Measurements from ENCODE around the gene RFPL3.

RFPL3 gene

GRCh38 chr22:32395107-32395506 lies 37.4 kb downstream of the RFPL3 start:
- TF ChIP-seq CTCF (IDR thresholded peaks at IDR 0.05; ENCODE audit: low read depth, low read length, missing control alignments): no peak
- H3K4me3 ChIP-seq (ENCODE audit: low read depth, low read length): no peak overlapping the region
- no peak for DNase-seq (ENCODE audit: low read depth)

- no peak for DNase-seq (ENCODE audit: low read depth)
These were observed 38.6 kb downstream of the RFPL3 start for GRCh38 chr22:32396255-32396654.

GRCh38 chr22:32396746-32397145 lies 39.1 kb downstream of the RFPL3 start:
- DNase-seq (ENCODE audit: low read depth): no peak
- no peak for TF ChIP-seq CTCF (IDR thresholded peaks at IDR 0.05; ENCODE audit: low read depth, low read length, missing control alignments)
- H3K4me3 ChIP-seq (ENCODE audit: low read depth, low read length): no peak overlapping the region

More at GRCh38 chr22:32396255-32396654, 38.6 kb downstream of the RFPL3 start:
- H3K4me3 ChIP-seq (ENCODE audit: low read depth, low read length): no peak overlapping the region
- no peak for TF ChIP-seq CTCF (IDR thresholded peaks at IDR 0.05; ENCODE audit: low read depth, low read length, missing control alignments)

- DNase-seq (ENCODE audit: low read depth): no peak
- TF ChIP-seq CTCF (IDR thresholded peaks at IDR 0.05; ENCODE audit: low read depth, low read length, missing control alignments): no peak
- H3K4me3 ChIP-seq (ENCODE audit: low read depth, low read length): no peak overlapping the region
These were observed 43.8 kb downstream of the RFPL3 start for GRCh38 chr22:32401486-32401885.

GRCh38 chr22:32404021-32404420 lies 46.4 kb downstream of the RFPL3 start:
- no peak for TF ChIP-seq CTCF (IDR thresholded peaks at IDR 0.05; ENCODE audit: low read depth, low read length, missing control alignments)
- no peak overlapping the region for H3K4me3 ChIP-seq (ENCODE audit: low read depth, low read length)

GRCh38 chr22:32407312-32407711 lies 49.6 kb downstream of the RFPL3 start:
- no peak overlapping the region for H3K4me3 ChIP-seq (ENCODE audit: low read depth, low read length)
- TF ChIP-seq CTCF (IDR thresholded peaks at IDR 0.05; ENCODE audit: low read depth, low read length, missing control alignments): no peak
- peak; percentile 42 for DNase-seq (ENCODE audit: low read depth)

More at GRCh38 chr22:32404021-32404420, 46.4 kb downstream of the RFPL3 start:
- no peak for DNase-seq (ENCODE audit: low read depth)

- TF ChIP-seq CTCF (IDR thresholded peaks at IDR 0.05; ENCODE audit: low read depth, low read length, missing control alignments): no peak
- H3K4me3 ChIP-seq (ENCODE audit: low read depth, low read length): no peak overlapping the region
- DNase-seq (ENCODE audit: low read depth): no peak
These were observed 50.3 kb downstream of the RFPL3 start for GRCh38 chr22:32407936-32408335.

Measured in GM12864 (cell line).